ENCODE measurements around the gene TPCN1.

GRCh38 chr12:113220593-113221180 lies 577 bp upstream of the TPCN1 start:
- TF ChIP-seq CTCF (IDR thresholded peaks at IDR 0.05 in 8 of 11, conservative IDR thresholded peaks at IDR 0.05 in 3 of 11) (no peak), POLR2A (IDR thresholded peaks at IDR 0.05) (no peak)

All from spleen (tissue), 7 donors.